ENCODE data around the gene HYAL4.
A peak's percentile ranks its signal among the peaks of the same experiment; 100 is the strongest.
"Not testable (repeated sequence)": the region's sequence is repeated elsewhere in the genome, so short reads cannot be mapped to it uniquely, and the experiment has no call there.

Gene HYAL4

DNA sequence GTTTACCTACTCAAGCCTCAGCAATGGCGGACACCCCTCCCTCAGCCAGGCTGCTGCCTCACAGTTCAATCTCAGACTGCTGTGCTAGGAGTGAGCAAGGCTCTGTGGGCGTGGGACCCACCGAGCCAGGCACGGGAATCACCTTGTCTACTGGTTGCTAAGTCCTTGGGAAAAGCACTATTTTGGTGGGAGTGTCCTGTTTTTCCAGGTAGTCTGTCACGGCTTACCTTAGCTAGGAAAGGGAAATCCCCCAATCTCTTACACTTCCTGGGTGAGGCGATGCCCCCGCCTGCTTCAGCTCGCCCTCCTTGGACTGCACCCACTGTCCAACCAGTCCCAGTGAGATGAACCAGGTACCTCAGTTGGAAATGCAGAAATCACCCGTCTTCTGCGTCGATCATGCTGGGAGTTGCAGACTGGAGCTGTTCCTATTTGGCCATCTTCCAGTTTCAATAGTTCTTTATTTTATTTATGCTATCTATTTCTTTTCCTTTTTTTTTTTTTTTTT, at the start of gene HYAL4:
TSS of gene HYAL4 (plus strand) at position 458 of the 508 bp plus-strand sequence. CDS start 23,105 bp downstream, outside the sequence.
- DNase-seq (ENCODE audit: insufficient read length, low spot score), result no peak
- FAIRE-seq, result no peak

- no peak for FAIRE-seq
- no peak for DNase-seq (ENCODE audit: insufficient read length, low spot score)
Observed at GRCh38 chr7:123795917-123796316, 49.1 kb upstream of the HYAL4 start.

DNA sequence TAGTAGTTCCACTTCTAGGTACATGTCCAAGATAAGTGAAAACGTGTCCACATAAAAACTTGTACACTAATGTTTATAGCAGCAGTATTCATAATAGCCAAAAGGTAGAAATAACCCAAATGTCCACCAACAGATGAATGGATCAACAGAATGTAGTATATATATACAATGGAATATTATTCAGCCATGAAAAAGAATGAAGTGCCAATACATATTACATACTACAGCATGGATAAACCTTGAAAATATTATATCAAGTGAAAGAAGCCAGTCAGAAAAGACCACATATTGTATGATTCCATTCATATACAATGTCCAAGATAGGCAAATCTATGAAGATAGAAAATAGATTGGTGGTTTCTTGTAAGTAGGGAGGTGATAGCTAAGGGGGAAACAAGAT, 48.4 kb upstream of the HYAL4 start:
- FAIRE-seq (no peak), DNase-seq (ENCODE audit: insufficient read length, low spot score) (no peak)

DNA sequence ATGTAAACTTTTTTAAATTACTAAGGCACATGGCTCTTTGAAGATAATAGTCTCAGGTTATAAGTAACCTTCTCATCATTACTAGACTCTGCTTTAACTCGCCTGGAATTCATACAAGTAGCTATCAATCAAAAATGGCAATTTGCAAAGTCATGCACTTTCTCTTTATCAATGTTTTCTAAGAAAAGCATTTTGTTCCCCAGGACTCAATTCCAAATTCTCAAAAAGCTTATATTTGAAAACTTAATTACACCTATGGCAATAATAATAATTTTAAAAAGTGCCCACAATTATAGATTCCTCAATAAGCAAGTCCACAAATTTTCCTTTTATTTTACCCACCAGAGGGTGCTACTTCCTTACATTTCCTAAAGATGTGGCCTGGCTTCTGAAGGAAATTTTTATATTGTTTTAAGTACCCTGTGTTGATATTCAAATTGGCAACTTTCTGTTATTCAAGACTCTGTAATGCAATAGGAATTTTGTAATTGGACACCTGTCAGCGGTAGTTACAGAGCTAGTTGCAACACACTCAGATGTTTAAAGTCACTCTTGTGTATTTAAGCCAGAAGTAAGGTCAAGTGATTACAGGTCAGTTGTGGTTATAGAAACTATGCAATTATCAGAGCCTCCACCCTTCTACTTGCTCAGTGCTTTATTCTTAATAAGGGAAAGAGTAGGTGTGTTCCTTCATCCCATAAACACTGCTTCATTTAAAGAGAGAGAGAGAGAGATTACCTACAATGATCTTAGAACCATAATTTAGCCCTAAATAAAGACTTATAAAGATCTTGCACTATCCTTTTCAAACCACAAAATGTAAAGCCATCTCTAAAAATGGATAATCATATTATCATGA, 47.1 kb upstream of the HYAL4 start:
- FAIRE-seq (peak; percentile 21), DNase-seq (ENCODE audit: insufficient read length, low spot score) (no peak)

GRCh38 chr7:123798532-123799188, 46.3 kb upstream of the HYAL4 start:
- no peak for DNase-seq (ENCODE audit: insufficient read length, low spot score)
- FAIRE-seq, result no peak

GRCh38 chr7:123802249-123802648, 42.7 kb upstream of the HYAL4 start:
- DNase-seq (ENCODE audit: insufficient read length, low spot score) (no peak), FAIRE-seq (no peak)

- FAIRE-seq, result no peak
- no peak for DNase-seq (ENCODE audit: insufficient read length, low spot score)
Observed at GRCh38 chr7:123805287-123805686, 39.7 kb upstream of the HYAL4 start.

- DNase-seq (ENCODE audit: insufficient read length, low spot score), result no peak
- FAIRE-seq, result no peak
Observed at GRCh38 chr7:123809471-123809870, 35.5 kb upstream of the HYAL4 start.

GRCh38 chr7:123811056-123811455, 33.9 kb upstream of the HYAL4 start:
- DNase-seq (ENCODE audit: insufficient read length, low spot score), result no peak
- FAIRE-seq, result no peak

- FAIRE-seq (no peak), DNase-seq (ENCODE audit: insufficient read length, low spot score) (no peak)
Observed at GRCh38 chr7:123816916-123817315, 28.1 kb upstream of the HYAL4 start.

GRCh38 chr7:123819001-123819400, 26.0 kb upstream of the HYAL4 start:
- FAIRE-seq (no peak), DNase-seq (ENCODE audit: insufficient read length, low spot score) (no peak)

GRCh38 chr7:123819795-123820194, 25.2 kb upstream of the HYAL4 start:
- FAIRE-seq; DNase-seq (ENCODE audit: insufficient read length, low spot score): not testable (repeated sequence)

- FAIRE-seq (no peak), DNase-seq (ENCODE audit: insufficient read length, low spot score) (no peak)
Observed at GRCh38 chr7:123820864-123821263, 24.1 kb upstream of the HYAL4 start.

DNA sequence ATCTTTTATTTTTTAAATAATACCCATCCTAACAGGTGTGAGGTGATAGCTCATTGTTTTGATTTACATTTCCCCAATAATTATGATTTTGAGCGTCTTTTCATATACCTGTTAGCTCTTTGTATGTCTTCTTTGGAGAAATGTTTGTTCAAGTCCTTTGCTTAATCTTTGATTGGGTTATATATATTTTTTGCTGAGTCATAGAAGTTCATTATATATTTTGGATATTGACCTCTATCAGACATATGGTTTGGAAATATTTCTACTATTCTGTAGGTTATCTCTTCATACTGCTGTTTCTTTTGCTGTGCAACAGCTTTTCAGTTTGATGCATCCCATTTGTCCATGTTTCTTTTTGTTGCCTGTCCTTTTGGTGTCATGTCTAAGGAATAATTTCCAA, 23.6 kb upstream of the HYAL4 start:
- FAIRE-seq, result no peak
- DNase-seq (ENCODE audit: insufficient read length, low spot score), result no peak

GRCh38 chr7:123823898-123824753, 20.8 kb upstream of the HYAL4 start:
- DNase-seq (ENCODE audit: insufficient read length, low spot score) (peak; percentile 3), FAIRE-seq (peak; percentile 82)

DNA sequence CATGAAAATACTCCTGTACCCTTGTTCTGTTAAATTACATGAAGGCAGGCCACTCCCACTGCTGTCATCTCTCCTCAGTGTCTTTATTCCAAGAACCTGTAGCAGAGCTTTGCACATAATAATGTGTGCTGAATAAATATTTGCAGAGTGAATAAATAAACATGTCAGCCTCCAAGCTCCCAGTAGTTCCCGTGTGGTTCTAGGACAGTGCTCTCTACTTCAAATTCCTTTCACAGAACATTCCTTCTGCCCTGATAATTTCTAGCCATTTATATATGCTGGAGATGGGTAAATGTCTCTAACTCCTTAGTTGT, 20.3 kb upstream of the HYAL4 start:
- FAIRE-seq (no peak), DNase-seq (ENCODE audit: insufficient read length, low spot score) (no peak)

DNA sequence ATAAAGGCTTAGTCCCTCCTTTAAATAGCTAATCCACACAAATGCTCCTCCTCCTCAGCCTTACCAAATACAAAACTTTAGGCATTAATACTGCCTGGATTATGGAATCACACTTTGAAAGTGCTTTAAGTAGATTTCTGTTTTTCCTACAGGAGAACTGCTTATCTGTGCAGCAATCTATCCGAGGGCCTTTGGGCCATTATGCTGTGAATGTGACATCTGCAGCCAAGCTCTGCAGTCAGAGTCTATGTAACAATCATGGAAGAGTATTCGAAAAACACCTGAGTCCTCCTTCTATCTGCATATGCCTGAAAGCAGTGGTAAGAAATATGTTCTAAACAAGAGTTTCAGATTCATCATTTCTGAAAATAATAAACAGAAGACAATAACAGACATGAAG, 16.2 kb upstream of the HYAL4 start:
- FAIRE-seq (no peak), DNase-seq (ENCODE audit: insufficient read length, low spot score) (no peak)

GRCh38 chr7:123836656-123837055, 8.3 kb upstream of the HYAL4 start:
- no peak for DNase-seq (ENCODE audit: insufficient read length, low spot score)
- FAIRE-seq, result no peak

DNA sequence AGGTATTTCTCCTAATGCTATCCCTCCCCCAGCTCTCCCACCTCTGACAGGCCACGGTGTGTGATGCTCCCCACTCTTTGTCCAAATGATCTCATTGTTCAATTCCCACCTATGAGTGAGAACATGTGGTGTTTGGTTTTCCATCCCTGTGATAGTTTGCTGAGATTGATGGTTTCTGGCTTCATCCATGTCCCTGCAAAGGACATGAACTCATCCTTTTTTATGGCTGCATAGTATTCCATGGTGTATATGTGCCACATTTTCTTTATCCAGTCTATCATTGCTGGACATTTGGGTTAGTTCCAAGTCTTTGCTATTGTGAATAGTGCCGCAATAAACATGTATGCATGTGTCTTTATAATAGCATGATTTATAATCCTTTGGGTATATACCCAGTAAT, 5.9 kb upstream of the HYAL4 start:
- not testable (repeated sequence) for FAIRE-seq; DNase-seq (ENCODE audit: insufficient read length, low spot score)

DNA sequence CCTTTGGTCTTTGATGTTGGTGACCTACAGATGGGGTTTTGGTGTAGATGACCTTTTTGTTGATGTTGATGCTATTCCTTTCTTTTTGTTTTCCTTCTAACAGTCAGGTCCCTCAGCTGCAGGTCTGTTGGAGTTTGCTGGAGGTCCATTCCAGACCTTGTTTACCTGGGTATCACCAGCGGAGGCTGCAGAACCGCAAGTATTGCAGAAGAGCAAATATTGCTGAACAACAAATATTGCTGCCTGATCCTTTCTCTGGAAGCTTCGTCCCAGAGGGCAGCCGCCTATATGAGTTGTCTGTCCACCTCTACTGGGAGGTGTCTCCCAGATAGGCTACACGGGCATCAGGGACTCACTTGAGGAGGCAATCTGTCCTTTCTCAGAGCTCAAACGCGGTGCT, 827 bp upstream of the HYAL4 start:
- FAIRE-seq; DNase-seq (ENCODE audit: insufficient read length, low spot score): not testable (repeated sequence)

- FAIRE-seq (no peak), DNase-seq (ENCODE audit: insufficient read length, low spot score) (no peak)
Observed at GRCh38 chr7:123845823-123846216, 851 bp downstream of the HYAL4 start.

All from GM19239 (cell line).